ENCODE results near the gene PPP1R9A.

PPP1R9A gene

DNA sequence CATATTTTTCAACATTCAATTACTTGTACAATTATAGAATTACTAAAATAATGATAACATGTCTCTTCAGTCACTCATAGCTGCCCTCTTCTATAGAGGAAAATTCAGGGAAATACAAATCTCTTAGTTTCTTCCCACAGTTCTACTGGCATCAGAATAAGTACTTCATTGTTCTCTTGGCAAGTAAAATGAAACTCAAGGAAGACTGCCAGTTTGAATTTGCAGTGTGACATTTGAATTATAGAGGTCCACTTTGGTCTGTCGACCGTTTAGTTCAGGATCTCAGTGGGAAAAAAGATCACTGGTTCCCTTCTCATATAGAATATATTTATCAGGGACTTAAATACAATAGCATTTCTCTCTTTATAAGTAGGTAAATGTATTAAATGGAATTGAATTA lies 302.4 kb downstream of the PPP1R9A start:
- DNase-seq = no peak

DNA sequence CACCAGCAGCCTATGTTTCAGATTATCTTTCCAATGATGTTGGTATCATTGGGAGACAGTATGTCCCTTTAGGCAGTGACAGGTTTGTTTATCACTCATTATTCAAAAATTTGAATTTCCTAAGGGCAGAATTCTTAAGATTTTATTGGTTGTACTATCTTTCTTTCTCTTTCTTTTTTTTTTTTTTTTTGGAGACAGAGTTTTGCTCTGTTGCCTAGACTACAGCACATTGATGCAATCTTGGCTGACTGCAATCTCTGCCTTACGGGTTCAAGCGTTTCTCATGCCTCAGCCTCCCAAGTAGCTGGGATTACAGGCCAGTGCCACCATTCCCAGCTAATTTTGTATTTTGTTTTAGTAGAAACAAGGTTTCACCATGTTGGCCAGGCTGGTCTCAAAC lies 305.8 kb downstream of the PPP1R9A start:
- DNase-seq = no peak

DNA sequence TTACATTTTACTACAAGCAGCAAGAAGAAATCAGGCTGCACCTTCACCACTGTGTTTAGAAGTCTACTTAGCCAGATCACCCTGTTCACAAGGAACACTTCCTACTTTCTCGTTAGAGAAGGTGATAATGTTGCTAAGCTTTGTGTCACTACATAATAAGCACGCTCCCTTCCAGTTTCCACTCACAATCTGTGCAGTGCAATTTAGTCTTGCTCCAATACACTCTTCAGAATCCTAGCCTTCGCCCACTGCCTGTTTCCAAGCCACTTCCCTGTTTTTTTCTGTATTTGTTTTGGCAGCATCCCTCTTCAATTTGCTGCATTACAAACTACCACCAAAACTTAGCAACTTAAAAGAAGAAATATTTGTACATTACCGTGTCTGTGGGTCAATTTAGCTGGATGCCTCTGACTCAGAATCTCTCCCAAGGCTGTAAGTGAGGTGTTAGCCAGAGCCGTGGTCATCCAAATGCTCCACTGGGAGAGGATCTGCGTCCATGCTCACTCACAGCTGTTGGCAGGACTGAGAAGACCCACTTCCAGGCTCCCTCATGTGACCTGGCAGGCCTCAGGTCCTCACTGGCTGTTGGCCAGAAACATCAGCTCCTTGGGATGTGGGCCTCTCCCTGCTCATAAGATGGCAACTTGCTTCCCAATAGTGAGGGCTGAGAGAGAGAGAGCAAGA lies 306.6 kb downstream of the PPP1R9A start:
- no peak for DNase-seq

DNA sequence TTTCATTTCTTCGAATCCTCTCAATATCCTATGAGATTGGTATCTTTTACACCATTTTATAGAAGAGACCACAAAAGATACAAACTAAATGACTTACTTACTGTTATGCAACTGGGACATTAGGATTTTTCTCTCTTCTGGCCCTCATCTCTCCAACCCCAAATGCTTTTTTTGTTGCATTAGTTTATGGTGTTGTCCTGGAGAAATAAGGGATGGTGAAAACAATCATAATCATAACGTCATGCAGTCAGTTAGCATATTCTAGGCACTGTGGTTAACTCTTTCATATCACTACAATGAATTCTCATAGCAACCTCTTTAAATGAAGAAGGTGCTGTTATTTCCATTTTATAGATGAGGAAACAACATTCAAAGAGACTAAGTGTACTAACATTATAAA lies 312.3 kb downstream of the PPP1R9A start:
- no peak for DNase-seq

DNA sequence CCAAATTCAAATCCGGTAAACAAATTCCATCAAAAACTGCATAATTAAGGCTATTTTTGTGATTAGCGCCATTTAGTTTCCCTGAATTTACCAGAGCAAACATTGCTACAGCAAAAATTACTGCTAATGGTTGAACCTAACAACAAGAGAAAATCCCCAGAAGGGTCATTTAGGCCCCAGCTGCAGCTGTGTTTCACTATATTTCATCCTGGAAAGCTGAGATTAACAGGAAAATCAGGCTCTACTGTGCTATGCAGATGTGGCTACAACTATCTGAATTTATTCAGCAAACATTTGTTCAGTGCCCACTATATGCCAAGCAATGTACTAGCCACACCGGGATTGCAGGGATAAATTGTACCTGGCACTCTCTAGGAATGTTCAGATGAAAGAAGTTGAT lies 312.9 kb downstream of the PPP1R9A start:
- DNase-seq = no peak

DNA sequence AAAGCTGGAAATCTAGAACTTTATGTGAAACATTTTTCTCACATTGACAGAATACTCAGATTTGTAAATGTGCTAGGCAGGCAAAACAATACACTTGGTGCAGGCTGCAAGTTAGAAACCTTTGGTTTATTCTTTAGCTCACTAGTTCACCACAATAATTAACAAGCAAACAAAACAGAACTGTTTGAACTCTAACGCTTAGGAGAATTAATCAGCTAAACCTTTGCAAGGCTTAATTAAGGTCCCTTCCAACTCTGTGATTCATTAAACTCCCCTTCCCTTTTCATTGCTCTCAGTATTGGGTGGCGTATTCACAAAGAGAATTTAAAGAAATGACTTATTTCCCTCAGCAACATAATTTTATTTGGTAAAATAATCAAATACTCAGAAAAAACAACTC lies 317.9 kb downstream of the PPP1R9A start:
- no peak for DNase-seq

DNA sequence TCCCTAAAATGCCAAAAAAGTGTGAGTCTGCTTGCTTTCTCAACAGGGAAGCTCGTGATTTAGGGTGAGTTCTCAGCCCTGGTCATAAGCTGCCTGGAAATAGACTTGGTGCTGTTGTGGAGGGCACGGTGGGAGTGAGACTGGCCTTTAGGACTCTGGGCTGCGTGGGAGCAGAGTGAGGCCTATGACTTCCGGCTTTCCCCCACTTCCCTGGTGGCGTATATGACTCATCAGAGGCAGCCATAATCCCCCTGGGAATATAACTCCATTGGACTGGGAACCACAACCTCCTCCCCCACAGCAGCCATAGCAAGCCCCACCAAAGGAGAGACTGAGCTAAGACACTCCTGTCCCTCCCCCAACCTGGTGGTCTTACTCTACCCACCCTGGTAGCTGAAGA lies 321.9 kb downstream of the PPP1R9A start:
- DNase-seq = no peak

DNA sequence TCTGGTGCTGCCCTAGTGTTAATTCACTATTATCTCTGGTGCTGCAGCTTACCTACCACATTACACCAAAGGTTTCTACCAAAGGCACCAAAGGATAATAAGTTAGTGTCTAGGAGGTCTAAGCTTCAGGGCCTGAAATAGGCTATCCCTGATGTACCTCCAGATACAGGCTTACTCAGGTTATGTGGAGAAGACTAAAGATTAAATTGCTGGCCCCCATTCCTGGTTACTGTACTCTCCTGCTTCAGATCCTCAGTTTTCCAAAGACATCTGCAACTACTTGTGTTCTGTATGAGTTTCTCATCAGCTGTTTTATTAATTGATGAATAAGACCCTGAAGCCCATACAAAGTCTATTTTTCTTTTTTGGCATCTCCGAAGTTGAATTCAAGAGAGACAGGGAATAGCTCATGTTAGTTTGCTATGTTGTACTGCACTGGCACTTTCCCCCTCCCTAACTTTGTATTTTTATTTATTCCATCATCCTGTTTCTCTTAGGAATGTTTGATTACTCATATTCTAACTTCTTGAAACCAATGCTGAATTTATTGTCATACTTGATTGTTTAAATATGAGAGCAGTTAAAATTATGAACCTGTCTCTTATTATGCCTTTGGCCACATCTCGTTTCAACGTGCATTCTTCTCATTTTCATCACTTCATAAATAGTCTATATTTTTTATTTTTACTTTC lies 331.0 kb downstream of the PPP1R9A start:
- no peak for DNase-seq

DNA sequence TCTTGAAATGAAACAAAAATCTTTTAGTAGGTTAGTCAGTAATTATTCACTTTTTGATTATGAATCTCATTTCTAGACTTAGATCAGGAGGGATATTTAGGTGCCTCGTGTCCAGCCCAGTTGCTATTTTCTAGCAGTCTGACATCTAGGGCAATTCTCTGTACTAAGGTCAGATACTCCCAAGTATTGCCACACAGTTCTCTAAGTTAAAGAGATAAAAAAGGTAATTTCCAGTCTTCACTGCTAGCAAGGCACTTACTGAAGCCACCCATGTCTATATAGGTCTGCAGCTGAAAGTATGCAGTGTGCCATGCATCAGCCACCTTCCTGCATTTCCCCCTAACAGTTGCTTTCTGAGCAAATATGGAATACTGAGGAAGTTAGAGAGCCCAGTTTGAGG lies 333.5 kb downstream of the PPP1R9A start:
- DNase-seq = no peak

DNA sequence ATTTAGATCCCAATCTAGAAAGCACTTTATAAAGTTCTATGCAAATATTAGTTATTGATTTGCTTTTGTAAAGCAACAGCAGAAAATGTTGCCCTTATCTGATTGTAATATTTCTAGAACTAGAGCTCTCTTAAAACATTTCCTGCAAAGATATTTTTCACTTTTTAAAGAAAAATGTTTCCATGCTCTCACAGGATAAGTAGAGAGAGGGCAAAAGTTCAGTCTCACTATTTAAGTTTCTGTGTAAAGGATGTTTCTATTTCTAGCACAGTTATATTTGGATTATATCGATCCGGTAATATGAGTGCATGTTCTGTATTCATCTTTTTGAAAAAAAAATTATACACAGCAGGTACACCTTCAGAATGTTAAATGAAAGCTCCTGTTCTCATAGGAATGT lies 334.9 kb downstream of the PPP1R9A start:
- DNase-seq = no peak

DNA sequence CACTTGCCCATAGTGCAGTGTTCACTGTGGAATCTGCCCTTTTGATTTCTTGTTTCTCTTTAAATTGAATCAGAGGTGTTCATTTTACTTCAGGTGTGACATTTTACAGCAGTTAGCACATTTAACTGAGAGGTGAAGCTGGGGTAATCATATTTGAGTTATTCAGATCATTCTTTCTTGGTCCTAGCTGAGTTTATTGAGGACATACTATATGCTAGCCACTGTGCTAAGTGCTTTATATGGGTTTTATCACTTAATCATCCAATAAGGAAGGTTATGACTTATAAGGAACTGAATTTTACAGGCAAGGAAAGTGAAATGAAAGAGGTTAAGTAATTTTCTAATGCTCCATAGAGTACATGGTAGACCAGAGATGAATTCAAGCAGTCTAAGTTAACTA lies 337.2 kb downstream of the PPP1R9A start:
- DNase-seq = no peak

DNA sequence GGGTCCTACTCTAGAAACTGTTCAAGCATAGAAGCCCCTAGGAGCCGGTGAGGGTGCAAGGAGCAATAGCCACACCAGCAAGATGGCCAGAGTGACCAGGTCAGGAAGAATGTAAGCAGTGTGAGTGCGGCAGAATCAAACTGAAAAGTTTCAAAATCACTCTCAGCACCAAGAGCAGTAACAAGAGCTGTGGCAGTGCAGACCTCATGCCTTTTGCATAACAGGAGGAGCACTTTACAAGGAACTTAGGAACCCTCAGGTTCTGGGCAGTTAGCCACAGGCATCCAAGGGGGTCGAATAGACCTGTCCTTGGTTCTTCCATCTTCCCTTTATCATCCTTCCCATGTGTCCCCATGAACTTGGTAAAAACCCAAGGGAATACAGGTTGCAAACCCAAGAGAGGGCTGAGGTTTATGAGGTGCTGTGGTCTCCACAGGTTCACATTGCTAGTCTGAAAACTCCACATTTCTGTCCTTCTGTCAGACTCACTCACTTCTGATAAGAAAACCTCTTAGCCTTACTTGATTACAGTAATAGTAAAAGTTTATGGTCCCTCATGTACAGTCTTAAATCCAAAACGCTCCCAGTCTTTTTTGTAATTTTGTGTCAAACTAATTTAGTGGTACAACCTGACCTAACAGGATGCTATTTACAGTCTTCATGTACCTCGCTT lies 338.6 kb downstream of the PPP1R9A start:
- DNase-seq = no peak

DNA sequence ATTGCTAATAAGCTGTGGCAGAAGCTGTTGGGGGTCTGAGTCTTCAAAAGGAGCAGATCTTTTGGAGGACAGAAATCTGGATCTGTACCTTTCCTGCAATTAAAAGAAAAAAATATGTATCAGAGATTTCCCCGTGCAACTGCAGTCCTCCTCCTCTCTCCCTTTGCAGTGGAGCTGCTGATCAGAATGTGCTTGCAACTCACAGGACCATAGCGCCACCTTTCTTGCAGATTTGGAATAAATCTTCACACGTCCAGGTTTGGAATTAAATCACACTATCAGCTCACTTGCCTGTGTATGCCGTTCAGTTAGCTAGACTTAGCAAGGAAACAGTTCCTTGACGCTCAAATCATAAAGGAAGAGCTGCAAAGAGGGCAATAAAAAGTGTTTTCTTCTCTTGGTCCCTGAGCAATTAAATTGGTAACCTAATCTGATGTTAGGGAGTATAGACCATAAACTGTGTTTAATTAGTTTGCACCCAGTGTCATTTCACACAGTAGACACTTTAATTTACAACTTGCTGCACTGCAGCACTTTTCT lies 339.5 kb downstream of the PPP1R9A start:
- no peak for DNase-seq

DNA sequence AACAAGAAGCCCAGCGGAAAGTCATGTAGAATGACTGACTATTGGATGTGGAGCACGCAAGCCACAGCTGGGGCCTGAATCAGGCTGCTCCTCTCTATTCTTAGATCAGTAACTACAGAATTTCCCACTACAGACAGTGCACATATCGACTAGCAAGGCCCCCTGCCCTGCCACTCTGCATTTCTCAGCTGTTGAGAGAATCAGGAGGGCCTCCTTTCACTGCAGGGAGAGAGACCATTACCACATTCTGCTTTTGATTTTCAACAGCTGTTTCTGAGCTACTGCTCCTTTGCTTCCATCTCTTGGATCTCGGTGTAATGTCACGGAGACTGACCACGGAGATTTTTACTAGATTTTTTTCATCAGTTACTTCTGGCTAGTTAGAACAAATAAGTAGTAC lies 343.2 kb downstream of the PPP1R9A start:
- DNase-seq = no peak

DNA sequence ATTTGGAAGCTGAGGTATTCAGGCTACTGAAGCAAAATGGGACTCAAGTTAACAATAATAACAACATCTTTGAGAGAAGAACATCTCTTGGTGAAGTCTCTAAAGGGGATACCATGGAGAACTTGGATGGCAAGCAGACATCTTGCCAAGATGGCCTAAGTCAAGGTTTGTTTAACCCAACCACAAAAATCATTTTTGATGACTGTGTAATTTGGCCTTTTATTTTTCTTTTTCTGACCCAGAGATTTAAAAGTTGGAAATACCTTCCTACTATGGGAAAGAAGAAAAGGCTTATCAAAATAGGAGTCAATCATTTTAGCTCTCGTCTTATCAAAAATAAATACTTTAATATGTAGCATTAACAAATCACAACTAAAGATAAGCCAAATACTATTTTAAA lies 344.6 kb downstream of the PPP1R9A start:
- DNase-seq = no peak

DNA sequence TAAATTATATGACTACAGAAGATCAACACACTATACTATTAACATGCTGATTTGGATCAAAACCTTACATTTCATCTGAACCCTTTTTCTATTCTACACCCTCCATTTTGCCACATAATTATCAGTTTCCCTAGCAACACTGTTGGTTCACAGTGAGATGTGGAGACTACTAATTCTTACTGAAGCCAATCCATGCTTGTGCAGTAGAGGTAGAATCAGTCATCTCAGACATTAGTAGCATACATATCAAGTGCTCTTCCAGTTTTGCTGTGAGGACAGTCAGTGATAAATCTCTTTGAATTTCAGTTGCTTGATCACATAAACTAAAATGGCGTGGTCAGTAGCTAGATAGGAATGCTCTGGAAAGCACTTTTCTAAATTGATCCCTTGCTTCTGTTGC lies 346.6 kb downstream of the PPP1R9A start:
- DNase-seq = no peak

DNA sequence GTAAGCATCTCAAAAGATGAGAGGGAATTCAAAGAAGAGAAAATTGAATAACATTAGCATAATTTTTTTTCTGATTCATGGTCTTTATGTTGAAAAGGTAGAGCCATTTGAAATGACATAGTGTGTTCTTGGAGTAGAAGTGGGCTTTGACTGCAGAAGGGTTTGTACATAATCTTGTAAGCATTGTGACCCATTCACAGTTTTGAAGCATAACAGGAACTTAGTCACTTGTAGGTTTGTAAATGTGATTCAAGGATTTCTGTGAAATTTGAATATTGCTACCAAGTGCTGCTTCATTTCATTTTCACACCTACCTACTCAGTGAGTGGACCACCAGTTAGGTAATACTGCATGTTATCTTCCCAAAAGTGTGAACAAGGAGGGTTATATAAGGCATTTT lies 348.3 kb downstream of the PPP1R9A start:
- no peak for DNase-seq

DNA sequence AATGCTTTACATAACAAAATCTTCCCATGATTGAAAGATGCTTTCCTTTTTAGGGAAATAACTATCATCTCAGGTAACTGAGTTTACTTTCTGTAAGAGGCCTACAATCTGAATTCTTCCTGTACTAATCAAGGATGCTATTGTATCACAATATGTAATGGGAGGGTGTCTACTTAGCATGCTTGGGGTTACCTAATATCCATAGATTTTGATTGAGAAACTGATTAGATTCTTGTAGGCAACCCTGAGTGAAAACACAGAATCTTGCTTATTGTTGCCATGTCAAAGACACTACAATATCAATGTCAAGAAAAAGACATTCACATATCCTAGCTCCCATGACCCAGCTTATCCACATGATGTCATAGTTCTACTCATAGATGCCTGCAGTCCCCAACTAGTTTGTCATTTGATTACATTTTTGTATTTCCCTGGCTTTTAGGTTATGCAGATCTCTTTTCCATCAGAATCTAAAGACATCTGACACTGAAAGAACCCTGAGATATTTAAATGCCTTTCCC lies 354.6 kb downstream of the PPP1R9A start:
- DNase-seq = no peak

DNA sequence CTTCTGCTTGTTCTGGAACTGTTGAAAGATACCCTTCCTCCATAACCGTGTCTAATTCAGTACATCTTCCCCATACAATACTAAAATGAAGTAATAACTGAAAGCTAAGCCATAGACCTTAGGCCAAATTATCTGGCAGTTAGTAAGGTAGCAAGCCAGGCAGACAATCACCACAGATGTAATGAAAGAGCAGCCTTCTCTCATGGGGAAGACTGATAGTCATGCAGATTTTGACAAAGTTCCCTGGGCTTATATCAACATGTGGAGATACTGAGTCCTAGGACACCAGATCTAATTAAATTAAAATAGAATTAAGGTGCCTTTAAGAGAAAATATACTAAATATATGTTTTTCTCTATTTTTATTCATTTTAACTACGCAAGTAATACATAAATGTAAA lies 355.5 kb downstream of the PPP1R9A start:
- no peak for DNase-seq

DNA sequence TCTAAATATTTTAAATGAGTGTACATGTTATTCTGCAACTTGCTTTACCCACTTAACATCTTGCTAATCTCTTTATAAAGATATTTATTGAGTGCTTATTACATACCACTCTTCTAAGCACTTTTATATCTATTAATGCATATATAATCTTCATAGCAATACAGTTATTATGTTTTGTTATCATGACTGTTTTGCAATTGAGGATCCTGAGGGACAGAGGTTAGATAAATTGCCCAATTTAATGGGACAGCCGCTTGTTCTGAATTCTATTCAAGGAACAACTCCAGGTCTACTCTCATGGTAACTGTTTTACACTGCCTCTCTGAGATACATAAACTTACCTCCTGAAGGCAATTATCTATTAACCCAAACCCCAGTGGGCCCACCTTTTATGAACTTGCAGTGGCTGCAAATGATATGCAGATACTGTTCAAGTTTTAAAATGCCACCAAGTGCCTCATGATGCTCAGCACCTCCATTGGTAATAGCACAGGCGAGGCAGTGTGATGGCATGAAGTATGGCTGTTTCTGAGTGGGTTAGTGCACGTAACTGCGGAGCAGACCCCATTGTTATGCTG lies 356.5 kb downstream of the PPP1R9A start:
- DNase-seq = no peak

DNA sequence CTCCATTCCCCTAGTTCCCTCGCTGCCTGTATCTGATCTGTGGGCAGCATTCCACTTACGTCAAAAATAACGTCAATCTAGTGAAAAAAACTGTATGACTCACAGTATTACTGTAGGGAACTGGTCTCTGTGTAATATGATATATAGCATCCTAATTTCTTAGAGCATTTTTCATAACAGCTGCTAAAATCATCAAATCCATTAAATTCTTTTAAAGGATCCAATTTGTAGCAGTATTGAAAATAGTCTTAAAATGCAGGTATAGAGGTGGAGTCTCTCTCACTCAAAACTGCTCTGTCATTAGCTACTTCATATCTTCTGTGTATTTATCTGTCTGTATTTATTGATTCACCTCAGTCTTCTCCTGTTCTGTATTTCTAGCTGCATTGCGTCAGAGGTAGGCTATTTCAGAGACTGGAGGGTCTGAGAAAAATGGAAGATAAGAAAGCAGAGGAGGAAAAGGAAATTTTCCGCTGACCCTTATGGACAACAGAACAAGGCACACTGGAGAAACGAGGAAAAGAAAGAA lies 357.0 kb downstream of the PPP1R9A start:
- DNase-seq = no peak

DNA sequence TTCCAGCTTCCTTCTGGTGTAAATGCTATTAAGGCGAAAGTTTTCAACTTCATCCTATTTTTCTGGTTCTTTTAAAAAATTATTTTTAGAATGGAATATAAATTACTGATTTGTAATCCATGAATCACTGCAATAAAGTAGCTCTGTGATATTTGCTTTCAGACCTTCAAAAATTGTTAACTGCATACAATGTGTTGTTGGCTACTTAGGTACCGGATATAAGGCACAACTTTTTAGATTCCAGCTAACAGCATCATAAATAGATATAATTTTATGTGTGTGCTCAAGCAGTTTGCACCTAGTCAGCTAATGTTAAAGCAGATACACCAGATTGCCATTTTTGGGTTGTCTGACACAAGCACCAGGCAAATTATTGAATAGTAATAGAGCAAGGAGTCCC lies 358.2 kb downstream of the PPP1R9A start:
- DNase-seq = no peak

DNA sequence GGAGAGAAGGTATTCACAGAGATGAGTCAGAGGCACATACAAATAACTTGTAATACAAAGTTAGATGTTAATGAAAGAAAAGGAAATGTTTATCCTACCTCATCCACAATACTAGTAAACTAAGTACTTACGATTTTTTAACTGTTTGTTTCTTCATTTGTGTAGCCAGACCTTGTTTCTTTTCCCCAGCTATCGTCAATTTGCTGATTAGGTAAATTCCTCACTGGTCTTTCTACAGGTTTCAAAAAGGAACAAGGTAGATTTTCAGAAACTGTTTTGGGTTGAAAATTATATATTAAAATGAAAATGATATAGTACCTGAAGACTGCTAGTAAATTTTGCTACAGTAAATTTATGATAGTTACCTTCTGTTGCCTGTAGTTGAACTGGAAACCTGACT lies 360.4 kb downstream of the PPP1R9A start:
- DNase-seq = no peak

Measured in NK-92 treated with Interleukin-12 subunit alpha and Interleukin-12 subunit beta, amount 100 ng/mL, for 24 hours (cell line).